GM12878 (cell line): ENCODE data around the gene SRSF10. TPM values are rescaled to one million over a fixed set of nuclear protein-coding genes. Genes with fewer than 3 reads are reported as not detected.

Experiments
- ATAC-seq: fragments of 200-7000 bp; cut with Tn5 transposase; 3 replicates; pipeline ENCODE4 v1.9.1; 2020; ENCODE audit warnings: mild to moderate bottlenecking, moderate library complexity
- BruUV-seq: library from RNA; stranded (reverse); fragments of 400-500 nt; replicated peaks from 2 replicates; lab custom pipeline; 2021; lab: Mats Ljungman, UMichigan
- CTCF ChIA-PET: fragments of 300-600 bp; sonication (Branson Sonifier 250); formaldehyde crosslinking; extraction: SDS; loops from one replicate; lab custom pipeline; 2021; ENCODE audit warnings: inconsistent platforms; lab: Yijun Ruan, JAX
- POLR2A ChIA-PET: fragments of 350-600 bp; formaldehyde crosslinking; extraction: SDS; loops from one replicate; lab custom pipeline; 2021; ENCODE audit warnings: inconsistent platforms; lab: Charles Lee
- RAD21 ChIA-PET: fragments of 300-600 bp; sonication (Branson Sonifier 250); formaldehyde crosslinking; loops from one replicate; lab custom pipeline; 2023; ENCODE audit warnings: antibody characterized with exemption; ENCODE audit not compliant: unreplicated experiment; lab: Charles Lee
- SMC1A ChIA-PET: fragments of 300-600 bp; sonication (Branson Sonifier 250); formaldehyde crosslinking; loops from one replicate; lab custom pipeline; 2023; ENCODE audit not compliant: unreplicated experiment, uncharacterized antibody; lab: Charles Lee
- DNase-seq: peaks from one replicate; pipeline ENCODE4 v3.0.0-alpha.2; 2011; ENCODE audit warnings: low read depth, low spot score
- FAIRE-seq: peaks from 3 replicates; lab custom pipeline; 2011; peaks lifted over from hg19 to GRCh38; lab: Jason Lieb, UNC
- H2AFZ ChIP-seq: 2 replicates; pipeline ENCODE4 v1.6.0; 2011; ENCODE audit warnings: low read depth, low read length, control low read depth; ENCODE audit not compliant: control insufficient read depth
- H3K27ac ChIP-seq: 2 replicates; pipeline ENCODE4 v1.5.1; 2011; ENCODE audit warnings: control low read depth; ENCODE audit not compliant: control insufficient read depth, insufficient read depth
- H3K27me3 ChIP-seq, 2 experiments: replicated peaks in 1 of 2; 2 replicates each; pipeline versions ENCODE4 v1.6.0 to v1.6.1; 2011; ENCODE audit warnings: low read length in 1 of 2; ENCODE audit not compliant: control insufficient read depth in 2 of 2, insufficient read depth in 2 of 2
- H3K36me3 ChIP-seq, 2 experiments: 2 replicates each; pipeline ENCODE4 v1.5.1; 2011; ENCODE audit warnings: low read length in 1 of 2; ENCODE audit not compliant: control insufficient read depth in 2 of 2, insufficient read depth in 2 of 2
- H3K4me1 ChIP-seq: 2 replicates; pipeline ENCODE4 v1.6.1; 2011; ENCODE audit warnings: mild to moderate bottlenecking, low read length, moderate library complexity, mixed read lengths; ENCODE audit not compliant: control insufficient read depth, insufficient read depth
- H3K4me2 ChIP-seq: 2 replicates; pipeline ENCODE4 v1.6.0; 2011; ENCODE audit warnings: control low read depth; ENCODE audit not compliant: control insufficient read depth, insufficient read depth
- H3K4me3 ChIP-seq: fragments of 200-600 bp; sonication (generic); 2 replicates; pipeline ENCODE4 v1.5.1; 2016
- H3K79me2 ChIP-seq: 2 replicates; pipeline ENCODE4 v1.6.0; 2011; ENCODE audit warnings: low read length; ENCODE audit not compliant: control insufficient read depth, insufficient read depth
- H3K9ac ChIP-seq: 2 replicates; pipeline ENCODE4 v1.8.0; 2011; ENCODE audit warnings: low read length, control low read depth, mixed read lengths; ENCODE audit not compliant: control insufficient read depth, insufficient read depth
- H3K9me3 ChIP-seq: replicated peaks from 3 replicates; pipeline ENCODE4 v1.5.1; 2011; ENCODE audit warnings: mild to moderate bottlenecking, low read length; ENCODE audit not compliant: control insufficient read depth, insufficient read depth
- H4K20me1 ChIP-seq: 2 replicates; pipeline ENCODE4 v1.6.0; 2011; ENCODE audit not compliant: control insufficient read depth, insufficient read depth
- DPF2 ChIP-seq: fragments of 450-650 bp; IDR thresholded peaks from 2 replicates; pipeline ENCODE4 v1.6.1; 2017; ENCODE audit warnings: mild to moderate bottlenecking
- RAD51 ChIP-seq: fragments of 450-650 bp; IDR thresholded peaks from 2 replicates; pipeline ENCODE4 v1.6.1; 2016; ENCODE audit warnings: moderate library complexity, mild to moderate bottlenecking, inconsistent platforms
- SREBF1 ChIP-seq: IDR thresholded peaks from 2 replicates; pipeline ENCODE4 v1.6.1; 2012; ENCODE audit warnings: mild to moderate bottlenecking, low read length
- SRF ChIP-seq, 2 experiments: IDR thresholded peaks; 2 replicates each; pipeline ENCODE4 v1.6.1; 2011; ENCODE audit warnings: low read depth in 2 of 2, low read length in 2 of 2, mild to moderate bottlenecking in 1 of 2, moderate library complexity in 1 of 2
- TCF3 ChIP-seq: IDR thresholded peaks from 2 replicates; pipeline ENCODE4 v1.6.1; 2012; ENCODE audit warnings: low read depth, mild to moderate bottlenecking, low read length, borderline replicate concordance; ENCODE audit not compliant: insufficient read depth
- ZSCAN29 ChIP-seq: fragments of 450-650 bp; IDR thresholded peaks from 2 replicates; pipeline ENCODE4 v1.6.1; 2017; ENCODE audit warnings: mild to moderate bottlenecking, moderate library complexity
- WGBS: methylation state at CpG from one replicate; pipeline ENCODE4 v1.1.6; 2016; ENCODE audit warnings: low lambda C conversion rate; ENCODE audit not compliant: insufficient replicate concordance, insufficient coverage; ENCODE audit errors: missing lambda C conversion rate; 5-methylcytosine and 5-hydroxymethylcytosine counted together
- in situ Hi-C: fragments of 300-500 bp; cut with MboI; formaldehyde crosslinking; loops from 9 replicates; pipeline ENCODE4 v1.14.3; 2018; ENCODE audit warnings: mixed read lengths
- intact Hi-C: fragments of 100-400 bp; cut with micrococcal nuclease; formaldehyde crosslinking; loops from one replicate; pipeline ENCODE4 v1.14.2; 2022; ENCODE audit not compliant: unreplicated experiment
- polyA plus RNA-seq, 11 experiments: library from polyadenylated mRNA; depleted of rRNA in 4 of 11; unstranded in 6 of 11; stranded (reverse) in 5 of 11; fragments of >200 nt; fragmentation: Nextera tagmentation in 4 of 11; fragmentation: Illumina TruSeq in 1 of 11; extraction: Ambion mirVana in 4 of 11; extraction: Trizol in 1 of 11; gene quantifications; 1 replicate in 1 of 11; 2 replicates in 10 of 11; pipeline versions ENCODE4 v1.2.1 to v1.2.3, GENCODE V29; 2011 to 2016; ENCODE audit warnings: inconsistent platforms in 2 of 11, missing spikeins in 2 of 11, low read depth in 1 of 11
- total RNA-seq, 4 experiments: library from RNA; depleted of rRNA in 3 of 4; stranded (reverse); fragments of >200 nt in 3 of 4; fragmentation: Illumina TruSeq in 1 of 4; extraction: Trizol in 1 of 4; gene quantifications; 2 replicates each; pipeline versions ENCODE4 v1.2.1 to v1.2.3, GENCODE V29; 2013 to 2021
- TF ChIP-seq, protein P1 (sequence below): fragments of 450-650 bp; formaldehyde crosslinking; IDR thresholded peaks from 2 replicates; pipeline ENCODE4 v1.4.0; 2020; ENCODE audit warnings: mild to moderate bottlenecking, moderate library complexity
- TF ChIP-seq, protein P2 (sequence below): IDR thresholded peaks from 2 replicates; pipeline ENCODE4 v1.6.1; 2012; ENCODE audit warnings: low read depth, low read length, improper control_type of control experiment
- TF ChIP-seq, protein P3 (sequence below): fragments of 450-650 bp; IDR thresholded peaks from 2 replicates; pipeline ENCODE4 v1.6.1; 2018; ENCODE audit warnings: mild to moderate bottlenecking, low read depth, moderate library complexity; ENCODE audit not compliant: partially characterized antibody

The SRSF10 gene
- total and polyA plus RNA-seq, 10 of the 15 experiments (the other 5 are each of a cell fraction or from before 2014, with no cell fraction given) = 157 to 279 (median 222) TPM

DNA sequence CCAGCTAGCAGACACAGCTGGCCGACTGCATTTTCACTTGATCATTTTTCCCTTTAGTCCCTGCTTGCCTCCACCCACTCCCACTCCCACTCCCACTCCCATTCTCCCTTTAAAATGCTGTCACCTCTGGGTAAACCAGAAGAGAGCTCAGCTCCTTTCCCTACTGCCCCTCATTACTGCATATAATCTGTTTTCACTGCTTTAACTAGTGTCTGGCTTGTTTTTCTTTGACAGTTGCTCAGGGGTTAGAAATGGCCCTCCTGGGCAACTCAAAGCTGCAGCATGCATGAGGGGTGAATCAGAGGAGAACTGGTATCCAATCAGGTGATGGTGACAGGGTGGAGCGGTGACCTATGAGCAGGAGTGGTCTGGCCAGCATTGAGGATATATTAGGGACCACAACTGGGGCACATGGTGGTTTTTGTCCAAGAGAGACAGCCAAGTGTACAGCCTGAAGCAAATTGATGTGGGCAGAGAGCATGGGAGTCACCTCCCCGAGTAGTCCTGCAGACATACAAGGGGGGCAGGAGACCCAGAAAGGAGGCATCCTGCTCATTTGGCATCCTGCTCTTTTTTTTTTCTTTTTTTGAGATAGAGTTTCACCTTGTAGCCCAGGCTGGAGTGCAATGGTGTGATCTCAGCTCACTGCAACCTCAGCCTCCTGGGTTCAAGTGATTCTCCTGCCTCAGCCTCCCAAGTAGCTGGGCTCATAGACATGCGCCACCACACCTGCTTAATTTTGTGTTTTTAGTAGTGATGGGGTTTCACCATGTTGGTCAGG, 42.6 kb upstream of the SRSF10 start:
- Histone ChIP-seq H3K9me3 (no peaks in the 10 kb centered on the region), H3K79me2 (no peaks in the 10 kb centered on the region), H3K27me3 (no peaks in the 10 kb centered on the region), H3K4me1 (no peaks in the 10 kb centered on the region), H3K4me3 (no peak overlapping the region), H4K20me1 (no peaks in the 10 kb centered on the region), H3K4me2 (no peak overlapping the region), H3K27ac (no peak overlapping the region), H3K36me3 (no peaks in the 10 kb centered on the region), H3K9ac (no peak overlapping the region), H2AFZ (no peak overlapping the region)
- SMC1A ChIA-PET = interaction anchor here (1.6 kb wide), 1 partner anchor 19 kb away, joined by 10 read pairs; no protein-coding TSS in a partner anchor
- BruUV-seq = no TSS peak
- intact Hi-C loops = loop anchor here (10.0 kb wide), 2 partner anchors 208 to 248 kb away; partner anchors contain the start of gene PITHD1
- DNase-seq (no peak), FAIRE-seq (no peak), ATAC-seq (no peak; the same call in 2 of the 3 replicates)
- RAD21 ChIA-PET = interaction anchor here (0.6 kb wide), 1 partner anchor 8 kb away, joined by 3 read pairs; no protein-coding TSS in a partner anchor
- in situ Hi-C loops = no loop called here
- 24% methylated on average over 4 of the region's 4 CpGs for WGBS
- CTCF ChIA-PET = interaction anchor here (3.0 kb wide), 1 partner anchor 19 kb away, joined by 9 read pairs; no protein-coding TSS in a partner anchor
- TF ChIP-seq, protein P1, sequence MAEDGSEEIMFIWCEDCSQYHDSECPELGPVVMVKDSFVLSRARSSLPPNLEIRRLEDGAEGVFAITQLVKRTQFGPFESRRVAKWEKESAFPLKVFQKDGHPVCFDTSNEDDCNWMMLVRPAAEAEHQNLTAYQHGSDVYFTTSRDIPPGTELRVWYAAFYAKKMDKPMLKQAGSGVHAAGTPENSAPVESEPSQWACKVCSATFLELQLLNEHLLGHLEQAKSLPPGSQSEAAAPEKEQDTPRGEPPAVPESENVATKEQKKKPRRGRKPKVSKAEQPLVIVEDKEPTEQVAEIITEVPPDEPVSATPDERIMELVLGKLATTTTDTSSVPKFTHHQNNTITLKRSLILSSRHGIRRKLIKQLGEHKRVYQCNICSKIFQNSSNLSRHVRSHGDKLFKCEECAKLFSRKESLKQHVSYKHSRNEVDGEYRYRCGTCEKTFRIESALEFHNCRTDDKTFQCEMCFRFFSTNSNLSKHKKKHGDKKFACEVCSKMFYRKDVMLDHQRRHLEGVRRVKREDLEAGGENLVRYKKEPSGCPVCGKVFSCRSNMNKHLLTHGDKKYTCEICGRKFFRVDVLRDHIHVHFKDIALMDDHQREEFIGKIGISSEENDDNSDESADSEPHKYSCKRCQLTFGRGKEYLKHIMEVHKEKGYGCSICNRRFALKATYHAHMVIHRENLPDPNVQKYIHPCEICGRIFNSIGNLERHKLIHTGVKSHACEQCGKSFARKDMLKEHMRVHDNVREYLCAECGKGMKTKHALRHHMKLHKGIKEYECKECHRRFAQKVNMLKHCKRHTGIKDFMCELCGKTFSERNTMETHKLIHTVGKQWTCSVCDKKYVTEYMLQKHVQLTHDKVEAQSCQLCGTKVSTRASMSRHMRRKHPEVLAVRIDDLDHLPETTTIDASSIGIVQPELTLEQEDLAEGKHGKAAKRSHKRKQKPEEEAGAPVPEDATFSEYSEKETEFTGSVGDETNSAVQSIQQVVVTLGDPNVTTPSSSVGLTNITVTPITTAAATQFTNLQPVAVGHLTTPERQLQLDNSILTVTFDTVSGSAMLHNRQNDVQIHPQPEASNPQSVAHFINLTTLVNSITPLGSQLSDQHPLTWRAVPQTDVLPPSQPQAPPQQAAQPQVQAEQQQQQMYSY = no peak
- TF ChIP-seq SRF (IDR thresholded peaks at IDR 0.05; ENCODE audit: low read depth in 2 of 2, low read length in 2 of 2) = no peak
- TF ChIP-seq, protein P2, sequence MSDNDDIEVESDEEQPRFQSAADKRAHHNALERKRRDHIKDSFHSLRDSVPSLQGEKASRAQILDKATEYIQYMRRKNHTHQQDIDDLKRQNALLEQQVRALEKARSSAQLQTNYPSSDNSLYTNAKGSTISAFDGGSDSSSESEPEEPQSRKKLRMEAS = no peak
- no peak for TF ChIP-seq RAD51
- TF ChIP-seq TCF3 = no peak
- TF ChIP-seq, protein P3, sequence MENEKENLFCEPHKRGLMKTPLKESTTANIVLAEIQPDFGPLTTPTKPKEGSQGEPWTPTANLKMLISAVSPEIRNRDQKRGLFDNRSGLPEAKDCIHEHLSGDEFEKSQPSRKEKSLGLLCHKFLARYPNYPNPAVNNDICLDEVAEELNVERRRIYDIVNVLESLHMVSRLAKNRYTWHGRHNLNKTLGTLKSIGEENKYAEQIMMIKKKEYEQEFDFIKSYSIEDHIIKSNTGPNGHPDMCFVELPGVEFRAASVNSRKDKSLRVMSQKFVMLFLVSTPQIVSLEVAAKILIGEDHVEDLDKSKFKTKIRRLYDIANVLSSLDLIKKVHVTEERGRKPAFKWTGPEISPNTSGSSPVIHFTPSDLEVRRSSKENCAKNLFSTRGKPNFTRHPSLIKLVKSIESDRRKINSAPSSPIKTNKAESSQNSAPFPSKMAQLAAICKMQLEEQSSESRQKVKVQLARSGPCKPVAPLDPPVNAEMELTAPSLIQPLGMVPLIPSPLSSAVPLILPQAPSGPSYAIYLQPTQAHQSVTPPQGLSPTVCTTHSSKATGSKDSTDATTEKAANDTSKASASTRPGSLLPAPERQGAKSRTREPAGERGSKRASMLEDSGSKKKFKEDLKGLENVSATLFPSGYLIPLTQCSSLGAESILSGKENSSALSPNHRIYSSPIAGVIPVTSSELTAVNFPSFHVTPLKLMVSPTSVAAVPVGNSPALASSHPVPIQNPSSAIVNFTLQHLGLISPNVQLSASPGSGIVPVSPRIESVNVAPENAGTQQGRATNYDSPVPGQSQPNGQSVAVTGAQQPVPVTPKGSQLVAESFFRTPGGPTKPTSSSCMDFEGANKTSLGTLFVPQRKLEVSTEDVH = no peak
- no peak for TF ChIP-seq DPF2
- no peak for TF ChIP-seq ZSCAN29
- TF ChIP-seq SREBF1 = no peak
- POLR2A ChIA-PET = interaction anchor here (1.4 kb wide), 1 partner anchor 19 kb away, joined by 3 read pairs; no protein-coding TSS in a partner anchor
